KBM-7 (cell line): ENCODE results near the gene MMEL1.

Experiments
- DNase-seq: peaks from one replicate; pipeline ENCODE4 v3.0.0-alpha.2; 2015
- in situ Hi-C: fragments of 300-500 bp; cut with MboI; formaldehyde crosslinking; loops from 2 replicates; pipeline ENCODE4 v1.14.3; 2020; ENCODE audit warnings: low sequenced_read_pairs, low pct_unique_long_range_greater_than_20kb, mixed read lengths

Gene MMEL1

DNA sequence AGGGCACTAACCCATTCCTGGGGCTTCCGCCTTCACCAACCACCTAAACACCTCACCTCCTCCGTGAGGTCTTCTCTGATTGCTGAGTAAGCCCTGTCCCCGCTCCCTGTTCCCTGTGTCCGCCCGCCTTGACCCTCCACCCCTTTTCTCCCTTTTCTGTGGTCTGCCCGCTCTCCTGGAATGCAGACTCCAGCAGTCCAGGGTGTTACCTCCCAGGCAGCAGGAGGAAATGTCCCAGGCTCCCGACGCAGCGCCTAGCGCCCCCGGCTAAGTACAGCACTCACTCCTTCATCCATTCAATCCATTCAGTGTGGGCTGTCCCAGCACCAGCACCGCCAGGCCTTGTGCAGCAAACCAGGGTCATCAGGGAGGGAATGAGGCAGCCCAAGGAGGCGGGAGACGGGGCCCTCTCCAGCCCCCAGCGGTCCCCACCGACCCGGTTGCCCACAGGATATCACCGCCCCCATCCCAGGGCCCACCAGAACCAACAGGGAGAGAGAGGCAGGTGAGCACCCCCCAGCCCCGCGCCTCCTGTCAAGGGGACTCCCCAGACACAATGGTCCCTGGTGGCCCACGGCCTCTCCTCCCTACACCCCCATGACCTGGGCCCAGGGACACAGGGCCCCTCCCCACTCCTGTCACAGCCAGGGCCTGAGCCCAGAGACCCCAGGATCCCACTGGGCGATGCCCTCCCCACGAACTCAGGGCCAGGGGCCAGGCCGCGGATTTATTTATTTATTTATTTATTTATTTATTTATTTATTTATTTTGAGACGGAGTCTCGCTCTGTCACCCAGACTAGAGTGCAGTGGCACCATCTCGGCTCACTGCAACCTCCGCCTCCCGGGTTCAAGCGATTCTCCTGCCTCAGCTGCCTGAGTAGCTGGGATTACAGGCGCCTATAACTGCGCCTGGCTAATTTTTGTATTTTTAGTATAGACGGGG is 66.4 kb downstream of the MMEL1 start:
- in situ Hi-C loops: no loop called here
- no peak for DNase-seq

DNA sequence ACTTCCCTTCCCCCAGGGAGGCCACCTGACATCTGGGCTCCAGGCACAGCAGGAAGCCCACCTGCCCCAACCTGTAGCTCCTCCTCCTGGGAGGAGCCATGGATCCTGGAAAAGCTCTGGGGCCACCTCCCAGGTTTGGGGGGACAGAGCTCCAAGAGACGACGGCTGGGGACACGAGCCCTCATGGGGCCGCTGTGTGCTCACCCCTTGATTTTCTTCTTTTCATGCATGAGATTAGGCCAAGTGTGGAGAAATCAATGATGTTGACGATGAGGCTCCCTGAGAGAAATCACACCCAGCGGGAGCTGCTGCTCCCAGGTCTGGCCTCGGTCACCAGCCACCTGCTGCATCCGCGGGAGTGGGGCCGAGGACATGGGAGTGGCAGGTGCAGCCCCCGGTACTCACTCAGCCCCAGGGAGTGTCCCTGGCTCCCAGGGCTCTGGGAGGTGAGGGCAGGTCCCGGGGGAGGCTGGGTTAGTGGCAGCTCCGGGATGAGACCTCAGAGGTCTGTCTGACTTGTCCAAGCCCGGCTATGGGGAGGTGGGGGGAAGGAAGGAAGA is 67.9 kb downstream of the MMEL1 start:
- DNase-seq: no peak
- in situ Hi-C loops: no loop called here

- DNase-seq: no peak
- in situ Hi-C loops: no loop called here
These were observed 68.6 kb downstream of the MMEL1 start for GRCh38 chr1:2564006-2564814.

- no peak for DNase-seq
- in situ Hi-C loops: no loop called here
These were observed 69.6 kb downstream of the MMEL1 start for GRCh38 chr1:2563205-2563604.

- DNase-seq: peak; percentile 19
- in situ Hi-C loops: no loop called here
These were observed 70.6 kb downstream of the MMEL1 start for GRCh38 chr1:2561898-2562895.

DNA sequence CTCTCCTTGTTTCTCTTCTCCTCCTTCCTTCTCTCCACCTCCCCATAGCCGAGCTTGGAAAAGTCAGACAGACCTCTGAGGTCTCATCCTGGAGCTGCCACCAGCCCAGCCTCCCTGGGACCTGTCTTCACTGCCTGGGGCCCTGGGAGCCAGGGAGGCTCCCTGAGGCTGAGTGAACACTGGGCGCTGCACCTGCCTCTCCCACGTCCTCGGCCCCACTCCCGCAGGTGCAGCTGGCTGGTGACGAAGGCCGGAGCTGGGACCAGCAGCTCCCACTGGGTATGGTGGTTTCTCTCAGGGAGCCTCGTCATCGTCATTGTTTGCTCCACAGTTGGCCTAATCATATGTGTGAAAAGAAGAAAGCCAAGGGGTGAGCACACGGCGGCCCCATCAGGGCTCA is 71.4 kb downstream of the MMEL1 start:
- in situ Hi-C loops: no loop called here
- no peak for DNase-seq

DNA sequence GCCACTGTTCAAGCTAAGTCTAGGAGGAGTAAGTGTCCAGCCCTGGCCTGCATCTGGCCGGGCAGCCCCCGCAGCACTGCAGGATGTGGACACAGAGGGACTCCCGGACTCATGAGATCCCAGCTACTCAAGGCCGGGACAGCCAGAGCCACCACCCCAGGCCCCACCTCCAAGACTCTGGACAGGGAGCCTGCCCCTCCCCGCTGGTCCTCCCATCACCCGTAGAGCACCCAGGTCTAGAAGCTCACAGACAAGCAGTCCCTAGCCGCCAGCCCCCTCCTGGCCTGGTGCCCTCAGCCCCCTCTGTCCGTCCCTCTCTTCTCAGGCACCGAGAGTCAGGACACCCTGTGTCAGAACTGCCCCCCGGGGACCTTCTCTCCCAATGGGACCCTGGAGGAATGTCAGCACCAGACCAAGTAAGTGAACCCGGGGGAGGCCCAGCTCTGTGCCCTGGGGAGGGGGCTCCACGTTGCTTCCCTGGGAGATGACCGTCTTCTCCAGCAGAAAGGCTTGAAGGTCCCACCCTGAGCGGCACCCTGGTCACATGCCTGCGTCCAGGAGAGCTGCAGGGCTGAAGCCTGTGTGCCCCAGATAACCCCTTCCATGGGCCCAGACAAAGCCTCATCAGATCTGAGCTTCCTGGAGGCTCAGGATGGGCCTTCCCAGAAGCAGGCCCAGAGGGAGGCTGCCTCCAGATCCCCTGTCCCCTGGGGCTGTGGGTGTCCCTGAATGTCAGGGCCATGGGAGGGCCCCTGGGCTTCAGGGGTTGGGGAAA is 72.3 kb downstream of the MMEL1 start:
- in situ Hi-C loops: no loop called here
- no peak for DNase-seq

DNA sequence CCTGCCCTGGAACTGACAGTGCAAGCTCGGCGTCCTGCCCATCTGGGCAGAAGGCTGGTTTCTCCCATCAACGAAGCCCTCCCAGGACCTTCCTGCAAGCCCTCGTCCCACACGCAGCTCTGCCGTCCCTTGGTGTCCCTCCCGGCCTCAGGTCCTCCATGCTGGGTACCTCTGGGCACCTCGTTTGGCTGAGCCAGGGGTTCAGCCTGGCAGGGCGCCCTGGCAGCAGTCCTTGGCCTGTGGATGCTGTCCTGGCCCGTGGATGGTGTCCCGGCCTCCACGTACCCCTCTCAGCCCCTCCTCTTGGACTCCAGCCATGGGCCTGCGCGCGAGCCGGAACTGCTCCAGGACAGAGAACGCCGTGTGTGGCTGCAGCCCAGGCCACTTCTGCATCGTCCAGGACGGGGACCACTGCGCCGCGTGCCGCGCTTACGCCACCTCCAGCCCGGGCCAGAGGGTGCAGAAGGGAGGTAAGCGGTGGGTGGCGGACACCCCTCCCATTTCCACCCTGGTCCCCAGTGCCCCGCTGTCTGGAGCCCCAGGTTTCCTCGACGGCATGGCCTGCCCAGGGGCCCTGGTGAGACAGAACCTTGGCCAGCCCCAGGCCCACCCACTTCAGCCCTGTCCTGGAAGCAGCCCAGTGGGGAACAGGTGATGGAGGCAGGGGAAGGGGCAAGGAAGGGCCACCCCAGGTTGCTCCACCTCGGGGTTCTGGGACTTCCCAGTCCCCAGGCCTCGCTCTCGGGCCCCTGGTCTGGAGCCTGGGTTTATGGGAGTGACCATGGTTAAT is 73.1 kb downstream of the MMEL1 start:
- in situ Hi-C loops: no loop called here
- DNase-seq: no peak

GRCh38 chr1:2558861-2559260 is 74.0 kb downstream of the MMEL1 start:
- no peak for DNase-seq
- in situ Hi-C loops: no loop called here

GRCh38 chr1:2558420-2558819 is 74.4 kb downstream of the MMEL1 start:
- DNase-seq: no peak
- in situ Hi-C loops: no loop called here

GRCh38 chr1:2557482-2558400 is 75.1 kb downstream of the MMEL1 start:
- in situ Hi-C loops: no loop called here
- no peak for DNase-seq

DNA sequence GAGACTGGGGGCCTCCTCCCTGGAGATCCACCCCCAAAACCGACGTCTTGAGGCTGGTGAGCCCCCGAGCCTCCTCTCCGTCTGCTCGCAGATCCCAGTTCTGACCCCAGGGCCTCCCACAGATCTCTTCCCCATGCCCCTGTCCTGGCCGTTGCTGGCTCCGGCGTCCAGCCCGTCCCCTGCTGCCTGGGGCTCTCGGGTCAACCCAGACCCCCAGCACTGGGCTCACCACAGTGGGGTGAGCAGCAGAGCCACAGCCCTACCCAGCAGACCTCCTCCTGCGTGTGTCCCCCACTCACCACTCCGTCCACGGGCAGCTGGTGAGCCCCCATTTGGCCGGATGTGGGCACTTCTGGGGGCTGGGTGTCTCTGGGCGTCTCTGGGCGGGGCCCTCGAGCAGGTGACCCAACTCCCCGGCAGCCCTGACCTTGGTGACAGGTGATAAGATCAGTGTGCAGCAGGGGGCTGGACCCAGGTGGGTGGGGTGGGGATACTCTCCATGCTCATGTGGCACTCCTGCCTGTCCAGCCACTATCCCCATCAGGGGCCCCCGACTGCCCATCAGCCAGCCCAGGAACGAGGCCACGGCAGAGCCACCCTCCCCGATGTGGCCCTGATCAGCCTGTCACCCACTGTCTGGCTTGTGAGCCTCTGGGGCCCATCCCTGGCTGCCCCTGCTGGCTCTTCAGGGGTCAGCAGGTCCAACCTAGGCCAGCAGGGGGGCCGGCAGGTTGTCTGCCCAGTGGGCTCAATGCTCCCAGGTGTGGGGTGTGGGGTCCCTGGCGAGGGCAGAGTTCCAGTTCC is 75.9 kb downstream of the MMEL1 start:
- no peak for DNase-seq

GRCh38 chr1:2556277-2556677 is 76.5 kb downstream of the MMEL1 start, which contains the start of gene TNFRSF14:
Gene TNFRSF14 (plus strand): TSS chr1:2556371. CDS start chr1:2556665, 294 bp downstream.
- no peak for DNase-seq
- in situ Hi-C loops: no loop called here

More for the DNA sequence above, 75.9 kb downstream of the MMEL1 start:
- in situ Hi-C loops: no loop called here

DNA sequence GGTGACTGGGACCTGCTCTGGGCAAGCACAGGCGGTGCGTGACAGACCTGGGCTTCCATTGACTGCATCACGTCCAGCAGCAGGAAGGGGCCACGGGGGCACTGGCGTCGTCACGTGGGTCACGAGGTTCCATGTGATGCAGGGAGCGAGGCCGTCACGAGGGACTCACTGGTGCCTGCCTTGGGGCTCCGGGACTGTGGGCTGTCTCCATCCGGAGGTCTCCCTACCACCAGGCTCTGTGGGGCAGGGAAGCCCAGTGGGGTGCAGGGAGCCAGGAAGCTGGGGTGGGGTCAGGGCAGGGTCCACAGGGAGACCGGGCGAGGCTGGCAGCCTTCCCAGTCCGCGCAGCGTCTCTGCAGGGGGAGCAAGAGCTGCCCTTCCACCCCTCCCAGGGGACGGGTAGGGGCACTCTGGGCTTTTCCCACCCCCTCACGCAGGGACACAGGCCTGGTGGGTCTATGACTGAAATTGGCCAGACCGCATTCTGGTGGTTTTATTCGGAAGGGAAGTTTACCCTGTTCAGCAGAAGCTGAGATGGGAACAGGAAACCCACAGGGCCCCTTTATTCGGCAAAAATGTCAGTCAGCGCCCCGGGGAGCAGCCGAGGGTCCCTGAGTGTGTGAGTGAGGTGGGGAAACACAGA is 77.1 kb downstream of the MMEL1 start:
- DNase-seq: peak; percentile 82
- in situ Hi-C loops: no loop called here
